Liver (tissue), 9 donors: ENCODE data around the gene SLC17A2. TPM values are rescaled to one million over a fixed set of nuclear protein-coding genes. Genes with fewer than 3 reads are reported as not detected.

ENCODE experiments used
- DNase-seq: peaks from one replicate; pipeline ENCODE4 v3.0.0-alpha.2; 2017; ENCODE audit warnings: low spot score
- H3K27ac ChIP-seq, 2 donors: one replicate each; pipeline ENCODE4 v1.7.0; 2013; ENCODE audit warnings: inconsistent platforms in 2 of 2, low read length in 2 of 2, control low read depth in 1 of 2, low read depth in 1 of 2, mild to moderate bottlenecking in 1 of 2
- H3K27me3 ChIP-seq, 4 donors: one replicate each; pipeline versions ENCODE4 v1.6.1 to v1.7.0; 2013; ENCODE audit warnings: low read length in 3 of 4, inconsistent platforms in 1 of 4, mild to moderate bottlenecking in 1 of 4, moderate library complexity in 1 of 4; ENCODE audit not compliant: control insufficient read depth in 4 of 4, insufficient read depth in 4 of 4
- H3K36me3 ChIP-seq, 4 donors: one replicate each; pipeline versions ENCODE4 v1.6.1 to v1.7.0; 2013; ENCODE audit warnings: low read length in 3 of 4, mild to moderate bottlenecking in 3 of 4, low read depth in 1 of 4, moderate library complexity in 1 of 4; ENCODE audit not compliant: control insufficient read depth in 4 of 4, insufficient read depth in 3 of 4
- H3K4me1 ChIP-seq, 4 donors: one replicate each; pipeline versions ENCODE4 v1.6.1 to v1.7.0; 2013; ENCODE audit warnings: low read length in 3 of 4, mild to moderate bottlenecking in 3 of 4, moderate library complexity in 1 of 4; ENCODE audit not compliant: control insufficient read depth in 4 of 4, insufficient read depth in 4 of 4
- H3K4me3 ChIP-seq, 3 donors: one replicate each; pipeline versions ENCODE4 v1.6.1 to v1.7.0; 2013; ENCODE audit warnings: low read length in 3 of 3, control low read depth in 1 of 3, low read depth in 1 of 3, mild to moderate bottlenecking in 1 of 3
- H3K9ac ChIP-seq, 2 donors: one replicate each; pipeline ENCODE4 v1.7.0; 2013; ENCODE audit warnings: low read length in 2 of 2, mild to moderate bottlenecking in 2 of 2, moderate library complexity in 2 of 2, control low read depth in 1 of 2, low read depth in 1 of 2
- H3K9me3 ChIP-seq, 4 donors: one replicate each; pipeline versions ENCODE4 v1.6.1 to v1.7.0; 2013; ENCODE audit warnings: low read length in 3 of 4; ENCODE audit not compliant: control insufficient read depth in 4 of 4
- EGR1 ChIP-seq, 2 donors: IDR thresholded peaks; 2 replicates each; pipeline ENCODE4 v1.6.1; 2016 to 2018; ENCODE audit warnings: antibody characterized with exemption in 2 of 2, low read depth in 2 of 2
- FOXA1 ChIP-seq: IDR thresholded peaks from 2 replicates; pipeline ENCODE4 v1.6.1; 2016; ENCODE audit warnings: antibody characterized with exemption
- FOXA2 ChIP-seq: IDR thresholded peaks from 2 replicates; pipeline ENCODE4 v1.6.1; 2016; ENCODE audit warnings: antibody characterized with exemption
- GABPA ChIP-seq, 2 donors: IDR thresholded peaks in 1 of 2; conservative IDR thresholded peaks in 1 of 2; 2 replicates each; pipeline ENCODE4 v1.6.1; 2016; ENCODE audit warnings: antibody characterized with exemption in 2 of 2, mild to moderate bottlenecking in 1 of 2, moderate library complexity in 1 of 2
- HNF4A ChIP-seq, 2 donors: conservative IDR thresholded peaks; 2 replicates each; pipeline ENCODE4 v1.6.1; 2016; ENCODE audit warnings: antibody characterized with exemption in 2 of 2, mild to moderate bottlenecking in 2 of 2
- HNF4G ChIP-seq: IDR thresholded peaks from 2 replicates; pipeline ENCODE4 v1.6.1; 2016; ENCODE audit warnings: antibody characterized with exemption
- JUND ChIP-seq, 2 donors: IDR thresholded peaks; 2 replicates each; pipeline ENCODE4 v1.6.1; 2016; ENCODE audit warnings: antibody characterized with exemption in 2 of 2
- NR2F2 ChIP-seq: IDR thresholded peaks from 2 replicates; pipeline ENCODE4 v1.6.1; 2016; ENCODE audit warnings: antibody characterized with exemption
- RAD21 ChIP-seq, 2 donors: IDR thresholded peaks; 2 replicates each; pipeline ENCODE4 v1.6.1; 2016; ENCODE audit warnings: antibody characterized with exemption in 2 of 2, mild to moderate bottlenecking in 2 of 2
- RXRA ChIP-seq, 2 donors: IDR thresholded peaks; 2 replicates each; pipeline ENCODE4 v1.6.1; 2017 to 2018; ENCODE audit warnings: antibody characterized with exemption in 2 of 2, mild to moderate bottlenecking in 1 of 2
- SP1 ChIP-seq: IDR thresholded peaks from 2 replicates; pipeline ENCODE4 v1.6.1; 2018; ENCODE audit warnings: antibody characterized with exemption, mild to moderate bottlenecking
- TAF1 ChIP-seq: conservative IDR thresholded peaks from 2 replicates; pipeline ENCODE4 v1.6.1; 2016; ENCODE audit warnings: antibody characterized with exemption, mild to moderate bottlenecking
- YY1 ChIP-seq: IDR thresholded peaks from 2 replicates; pipeline ENCODE4 v1.6.1; 2016; ENCODE audit warnings: antibody characterized with exemption, mild to moderate bottlenecking
- WGBS: extraction: QIAGEN DNeasy Blood & Tissue Kit; methylation state at CpG from one replicate; pipeline ENCODE4 v1.1.7; 2013; 5-methylcytosine and 5-hydroxymethylcytosine counted together
- polyA plus RNA-seq, 2 donors: library from polyadenylated mRNA; stranded (reverse) in 1 of 2; unstranded in 1 of 2; fragments of 200-250 nt in 1 of 2; fragments of >200 nt in 1 of 2; fragmentation: Nextera tagmentation in 1 of 2; extraction: Ambion mirVana in 1 of 2; gene quantifications; one replicate each; pipeline versions ENCODE4 v1.2.1 to v1.2.3, GENCODE V29; 2013 to 2015
- total RNA-seq, 2 donors: library from RNA; depleted of rRNA; stranded (reverse); fragments of >200 nt; gene quantifications; one replicate each; pipeline ENCODE4 v1.2.3, GENCODE V29; 2014
- TF ChIP-seq, protein P1 (sequence below): IDR thresholded peaks from 2 replicates; pipeline ENCODE4 v1.6.1; 2016; ENCODE audit warnings: antibody characterized with exemption, mild to moderate bottlenecking
- TF ChIP-seq, protein P2 (sequence below): IDR thresholded peaks from 2 replicates; pipeline ENCODE4 v1.6.1; 2016; ENCODE audit warnings: antibody characterized with exemption
- TF ChIP-seq, protein P3 (sequence below): IDR thresholded peaks from 2 replicates; pipeline ENCODE4 v1.6.1; 2016; ENCODE audit warnings: antibody characterized with exemption
- TF ChIP-seq, protein P4 (sequence below): IDR thresholded peaks from 2 replicates; pipeline ENCODE4 v1.6.1; 2016; ENCODE audit warnings: antibody characterized with exemption
- TF ChIP-seq, protein P5 (sequence below): fragments of 150-350 bp; IDR thresholded peaks from 2 replicates; pipeline ENCODE4 v1.5.1; 2017; ENCODE audit warnings: improper control_type of control experiment, low read depth, low read length; ENCODE audit not compliant: missing input control
- donor health status: healthy.
- donor health status: healthy.
- donor health status: healthy.
- donor health status: healthy.
- donor health status: healthy.

SLC17A2 gene
- total and polyA plus RNA-seq, 4 donors: 26.2 to 88.1 (median 37.8) TPM

DNA sequence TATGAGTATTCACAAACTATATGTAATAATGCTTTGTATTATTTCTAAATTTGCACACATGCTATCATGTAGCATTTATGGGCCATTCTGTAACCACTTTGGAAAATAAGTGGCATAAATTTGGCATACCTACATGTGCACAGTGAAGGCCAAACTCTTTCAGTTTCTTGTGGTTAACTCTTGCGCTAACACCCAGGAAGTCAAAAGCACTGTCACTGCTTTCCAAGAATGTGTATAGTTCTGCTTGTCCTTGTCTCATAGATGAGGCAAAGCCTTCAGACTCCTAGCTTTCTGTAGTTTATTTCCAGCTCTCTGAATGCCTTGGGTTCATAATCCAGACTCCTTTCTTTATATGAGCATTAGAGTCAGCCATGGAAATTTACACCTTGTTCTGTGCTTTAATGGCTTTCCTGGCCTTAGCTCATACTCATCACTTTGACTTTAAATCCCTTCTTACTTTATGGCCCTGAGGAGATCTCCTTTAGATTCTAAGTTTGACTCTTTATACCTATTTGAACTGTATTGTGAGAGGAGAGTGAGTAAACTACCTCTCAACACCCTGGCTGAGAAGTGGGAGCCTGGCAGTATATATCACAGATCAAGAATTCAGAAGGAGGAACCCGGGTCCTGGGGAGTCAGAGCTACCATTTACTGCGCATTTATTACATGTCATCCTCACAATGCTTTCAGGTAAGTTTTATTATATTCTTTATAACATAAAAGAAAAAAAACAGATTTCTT, 55.5 kb downstream of the SLC17A2 start:
- Histone ChIP-seq H3K27ac (peak overlapping the region; percentile 14 to 29), H3K4me3 (no peak overlapping the region), H3K9ac (peak overlapping the region in 1 of 2 donors; percentile 61), H3K4me1 (peaks cover 2 to 47% (median 29%) of the 10 kb centered on the region in 4 donors), H3K9me3 (no peaks in the 10 kb centered on the region), H3K36me3 (no peaks in the 10 kb centered on the region), H3K27me3 (no peaks in the 10 kb centered on the region)
- WGBS: 87% methylated on average over 3 of the region's 3 CpGs
- TF ChIP-seq, protein P1, sequence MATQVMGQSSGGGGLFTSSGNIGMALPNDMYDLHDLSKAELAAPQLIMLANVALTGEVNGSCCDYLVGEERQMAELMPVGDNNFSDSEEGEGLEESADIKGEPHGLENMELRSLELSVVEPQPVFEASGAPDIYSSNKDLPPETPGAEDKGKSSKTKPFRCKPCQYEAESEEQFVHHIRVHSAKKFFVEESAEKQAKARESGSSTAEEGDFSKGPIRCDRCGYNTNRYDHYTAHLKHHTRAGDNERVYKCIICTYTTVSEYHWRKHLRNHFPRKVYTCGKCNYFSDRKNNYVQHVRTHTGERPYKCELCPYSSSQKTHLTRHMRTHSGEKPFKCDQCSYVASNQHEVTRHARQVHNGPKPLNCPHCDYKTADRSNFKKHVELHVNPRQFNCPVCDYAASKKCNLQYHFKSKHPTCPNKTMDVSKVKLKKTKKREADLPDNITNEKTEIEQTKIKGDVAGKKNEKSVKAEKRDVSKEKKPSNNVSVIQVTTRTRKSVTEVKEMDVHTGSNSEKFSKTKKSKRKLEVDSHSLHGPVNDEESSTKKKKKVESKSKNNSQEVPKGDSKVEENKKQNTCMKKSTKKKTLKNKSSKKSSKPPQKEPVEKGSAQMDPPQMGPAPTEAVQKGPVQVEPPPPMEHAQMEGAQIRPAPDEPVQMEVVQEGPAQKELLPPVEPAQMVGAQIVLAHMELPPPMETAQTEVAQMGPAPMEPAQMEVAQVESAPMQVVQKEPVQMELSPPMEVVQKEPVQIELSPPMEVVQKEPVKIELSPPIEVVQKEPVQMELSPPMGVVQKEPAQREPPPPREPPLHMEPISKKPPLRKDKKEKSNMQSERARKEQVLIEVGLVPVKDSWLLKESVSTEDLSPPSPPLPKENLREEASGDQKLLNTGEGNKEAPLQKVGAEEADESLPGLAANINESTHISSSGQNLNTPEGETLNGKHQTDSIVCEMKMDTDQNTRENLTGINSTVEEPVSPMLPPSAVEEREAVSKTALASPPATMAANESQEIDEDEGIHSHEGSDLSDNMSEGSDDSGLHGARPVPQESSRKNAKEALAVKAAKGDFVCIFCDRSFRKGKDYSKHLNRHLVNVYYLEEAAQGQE: no peak
- TF ChIP-seq GABPA (IDR thresholded peaks at IDR 0.05 in 1 of 2, conservative IDR thresholded peaks at IDR 0.05 in 1 of 2): no peak
- TF ChIP-seq, protein P2, sequence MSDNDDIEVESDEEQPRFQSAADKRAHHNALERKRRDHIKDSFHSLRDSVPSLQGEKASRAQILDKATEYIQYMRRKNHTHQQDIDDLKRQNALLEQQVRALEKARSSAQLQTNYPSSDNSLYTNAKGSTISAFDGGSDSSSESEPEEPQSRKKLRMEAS: no peak
- TF ChIP-seq FOXA2: no peak
- TF ChIP-seq, protein P3, sequence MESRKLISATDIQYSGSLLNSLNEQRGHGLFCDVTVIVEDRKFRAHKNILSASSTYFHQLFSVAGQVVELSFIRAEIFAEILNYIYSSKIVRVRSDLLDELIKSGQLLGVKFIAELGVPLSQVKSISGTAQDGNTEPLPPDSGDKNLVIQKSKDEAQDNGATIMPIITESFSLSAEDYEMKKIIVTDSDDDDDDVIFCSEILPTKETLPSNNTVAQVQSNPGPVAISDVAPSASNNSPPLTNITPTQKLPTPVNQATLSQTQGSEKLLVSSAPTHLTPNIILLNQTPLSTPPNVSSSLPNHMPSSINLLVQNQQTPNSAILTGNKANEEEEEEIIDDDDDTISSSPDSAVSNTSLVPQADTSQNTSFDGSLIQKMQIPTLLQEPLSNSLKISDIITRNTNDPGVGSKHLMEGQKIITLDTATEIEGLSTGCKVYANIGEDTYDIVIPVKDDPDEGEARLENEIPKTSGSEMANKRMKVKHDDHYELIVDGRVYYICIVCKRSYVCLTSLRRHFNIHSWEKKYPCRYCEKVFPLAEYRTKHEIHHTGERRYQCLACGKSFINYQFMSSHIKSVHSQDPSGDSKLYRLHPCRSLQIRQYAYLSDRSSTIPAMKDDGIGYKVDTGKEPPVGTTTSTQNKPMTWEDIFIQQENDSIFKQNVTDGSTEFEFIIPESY: no peak
- no peak for TF ChIP-seq JUND (IDR thresholded peaks at IDR 0.05)
- TF ChIP-seq FOXA1: no peak
- TF ChIP-seq YY1: no peak
- TF ChIP-seq, protein P4, sequence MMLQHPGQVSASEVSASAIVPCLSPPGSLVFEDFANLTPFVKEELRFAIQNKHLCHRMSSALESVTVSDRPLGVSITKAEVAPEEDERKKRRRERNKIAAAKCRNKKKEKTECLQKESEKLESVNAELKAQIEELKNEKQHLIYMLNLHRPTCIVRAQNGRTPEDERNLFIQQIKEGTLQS: no peak
- TF ChIP-seq HNF4G: no peak
- TF ChIP-seq NR2F2: no peak
- TF ChIP-seq SP1: no peak
- TF ChIP-seq, protein P5, sequence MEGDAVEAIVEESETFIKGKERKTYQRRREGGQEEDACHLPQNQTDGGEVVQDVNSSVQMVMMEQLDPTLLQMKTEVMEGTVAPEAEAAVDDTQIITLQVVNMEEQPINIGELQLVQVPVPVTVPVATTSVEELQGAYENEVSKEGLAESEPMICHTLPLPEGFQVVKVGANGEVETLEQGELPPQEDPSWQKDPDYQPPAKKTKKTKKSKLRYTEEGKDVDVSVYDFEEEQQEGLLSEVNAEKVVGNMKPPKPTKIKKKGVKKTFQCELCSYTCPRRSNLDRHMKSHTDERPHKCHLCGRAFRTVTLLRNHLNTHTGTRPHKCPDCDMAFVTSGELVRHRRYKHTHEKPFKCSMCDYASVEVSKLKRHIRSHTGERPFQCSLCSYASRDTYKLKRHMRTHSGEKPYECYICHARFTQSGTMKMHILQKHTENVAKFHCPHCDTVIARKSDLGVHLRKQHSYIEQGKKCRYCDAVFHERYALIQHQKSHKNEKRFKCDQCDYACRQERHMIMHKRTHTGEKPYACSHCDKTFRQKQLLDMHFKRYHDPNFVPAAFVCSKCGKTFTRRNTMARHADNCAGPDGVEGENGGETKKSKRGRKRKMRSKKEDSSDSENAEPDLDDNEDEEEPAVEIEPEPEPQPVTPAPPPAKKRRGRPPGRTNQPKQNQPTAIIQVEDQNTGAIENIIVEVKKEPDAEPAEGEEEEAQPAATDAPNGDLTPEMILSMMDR: no peak
- TF ChIP-seq EGR1 (IDR thresholded peaks at IDR 0.05; ENCODE audit: low read depth in 2 of 2): no peak
- TF ChIP-seq TAF1: no peak
- no peak for TF ChIP-seq RAD21 (IDR thresholded peaks at IDR 0.05)
- TF ChIP-seq HNF4A (conservative IDR thresholded peaks at IDR 0.05): no peak
- TF ChIP-seq RXRA (IDR thresholded peaks at IDR 0.05): no peak
- no peak for DNase-seq
